ENCODE data around the gene AWAT2.

The AWAT2 gene

DNA sequence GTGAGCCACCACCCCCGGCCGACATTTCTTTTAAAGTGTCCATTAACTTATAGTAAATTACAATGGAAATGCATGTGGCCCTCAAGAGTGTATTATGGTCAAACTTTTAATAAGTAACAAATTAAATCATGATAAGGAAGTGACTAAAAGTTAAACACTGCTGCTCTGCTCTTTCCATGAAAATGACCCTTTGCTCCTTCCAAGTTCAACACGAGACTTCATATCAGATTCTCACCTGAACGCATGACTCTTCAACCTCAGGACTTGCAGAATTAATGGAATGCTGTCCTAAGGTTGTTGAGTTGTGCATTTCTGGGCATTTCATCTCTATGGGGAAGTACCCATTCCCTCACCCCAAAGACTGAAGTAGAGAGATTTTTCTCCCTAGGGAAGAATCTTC is 27.1 kb downstream of the AWAT2 start:
- Histone ChIP-seq H3K9ac (ENCODE audit: low read length) (no peak overlapping the region), H3K4me3 (ENCODE audit: low read length) (no peak overlapping the region), H4K5ac (ENCODE audit: low read length) (no peak overlapping the region), H2BK5ac (ENCODE audit: low read length) (no peak overlapping the region), H3K18ac (ENCODE audit: low read length) (no peak overlapping the region), H4K8ac (ENCODE audit: low read depth, low read length) (no peak overlapping the region), H3K4me1 (ENCODE audit: control insufficient read depth, low read depth, low read length) (no peaks in the 10 kb centered on the region), H3K23ac (ENCODE audit: low read length) (no peak overlapping the region), H3K79me2 (ENCODE audit: control insufficient read depth, insufficient read depth, low read length) (no peaks in the 10 kb centered on the region), H2BK15ac (replicated peaks; ENCODE audit: low read depth) (no peak overlapping the region), H3K79me1 (ENCODE audit: low read length) (no peaks in the 10 kb centered on the region), H3K27ac (ENCODE audit: low read depth, low read length) (no peak overlapping the region), H2BK120ac (ENCODE audit: low read depth, low read length) (no peak overlapping the region), H3K27me3 (ENCODE audit: insufficient read depth, low read length, poor library complexity) (no peaks in the 10 kb centered on the region), H3K4ac (ENCODE audit: low read depth, low read length) (no peak overlapping the region), H2AK5ac (ENCODE audit: low read length) (no peak overlapping the region), H3K4me2 (ENCODE audit: low read length) (no peak overlapping the region), H3K56ac (ENCODE audit: low read length) (no peak overlapping the region), H3K36me3 (ENCODE audit: control insufficient read depth, insufficient read depth, low read length) (no peaks in the 10 kb centered on the region)
- WGBS (ENCODE audit: extremely low coverage, insufficient coverage, low lambda C conversion rate): no CpG with 5 or more reads among the region's 4 CpGs
- DNase-seq: no peak

DNA sequence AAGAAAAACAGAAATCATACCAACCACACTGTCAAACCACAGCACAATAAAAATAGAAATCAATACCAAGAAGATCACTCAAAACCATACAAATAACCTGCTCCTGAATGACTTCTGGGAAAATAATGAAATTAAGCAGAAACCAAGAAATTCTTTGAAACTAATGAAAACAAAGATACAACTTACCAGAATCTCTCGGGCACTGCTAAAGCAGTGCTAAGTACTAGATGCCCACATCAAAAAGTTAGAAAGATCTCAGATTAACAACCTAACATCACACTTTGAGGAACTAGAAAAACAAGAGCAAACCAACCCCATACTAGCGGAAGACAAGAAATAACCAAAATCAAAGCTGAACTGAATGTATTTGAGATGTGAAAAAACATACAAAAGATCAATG is 33.2 kb downstream of the AWAT2 start:
- Histone ChIP-seq H3K23ac (ENCODE audit: low read length) (no peak overlapping the region), H2BK15ac (replicated peaks; ENCODE audit: low read depth) (no peak overlapping the region), H2BK120ac (ENCODE audit: low read depth, low read length) (no peak overlapping the region), H2BK5ac (ENCODE audit: low read length) (no peak overlapping the region), H4K5ac (ENCODE audit: low read length) (no peak overlapping the region), H3K56ac (ENCODE audit: low read length) (no peak overlapping the region), H3K27me3 (ENCODE audit: insufficient read depth, low read length, poor library complexity) (no peaks in the 10 kb centered on the region), H3K79me1 (ENCODE audit: low read length) (no peaks in the 10 kb centered on the region), H3K79me2 (ENCODE audit: control insufficient read depth, insufficient read depth, low read length) (no peaks in the 10 kb centered on the region), H2AK5ac (ENCODE audit: low read length) (no peak overlapping the region), H3K4me2 (ENCODE audit: low read length) (no peak overlapping the region), H3K27ac (ENCODE audit: low read depth, low read length) (no peak overlapping the region), H3K4me1 (ENCODE audit: control insufficient read depth, low read depth, low read length) (no peaks in the 10 kb centered on the region), H3K9ac (ENCODE audit: low read length) (no peak overlapping the region), H3K36me3 (ENCODE audit: control insufficient read depth, insufficient read depth, low read length) (no peaks in the 10 kb centered on the region), H3K4ac (ENCODE audit: low read depth, low read length) (no peak overlapping the region), H3K18ac (ENCODE audit: low read length) (no peak overlapping the region), H4K8ac (ENCODE audit: low read depth, low read length) (no peak overlapping the region), H3K4me3 (ENCODE audit: low read length) (no peak overlapping the region)
- WGBS (ENCODE audit: extremely low coverage, insufficient coverage, low lambda C conversion rate): no CpG with 5 or more reads among the region's 2 CpGs
- no peak for DNase-seq

DNA sequence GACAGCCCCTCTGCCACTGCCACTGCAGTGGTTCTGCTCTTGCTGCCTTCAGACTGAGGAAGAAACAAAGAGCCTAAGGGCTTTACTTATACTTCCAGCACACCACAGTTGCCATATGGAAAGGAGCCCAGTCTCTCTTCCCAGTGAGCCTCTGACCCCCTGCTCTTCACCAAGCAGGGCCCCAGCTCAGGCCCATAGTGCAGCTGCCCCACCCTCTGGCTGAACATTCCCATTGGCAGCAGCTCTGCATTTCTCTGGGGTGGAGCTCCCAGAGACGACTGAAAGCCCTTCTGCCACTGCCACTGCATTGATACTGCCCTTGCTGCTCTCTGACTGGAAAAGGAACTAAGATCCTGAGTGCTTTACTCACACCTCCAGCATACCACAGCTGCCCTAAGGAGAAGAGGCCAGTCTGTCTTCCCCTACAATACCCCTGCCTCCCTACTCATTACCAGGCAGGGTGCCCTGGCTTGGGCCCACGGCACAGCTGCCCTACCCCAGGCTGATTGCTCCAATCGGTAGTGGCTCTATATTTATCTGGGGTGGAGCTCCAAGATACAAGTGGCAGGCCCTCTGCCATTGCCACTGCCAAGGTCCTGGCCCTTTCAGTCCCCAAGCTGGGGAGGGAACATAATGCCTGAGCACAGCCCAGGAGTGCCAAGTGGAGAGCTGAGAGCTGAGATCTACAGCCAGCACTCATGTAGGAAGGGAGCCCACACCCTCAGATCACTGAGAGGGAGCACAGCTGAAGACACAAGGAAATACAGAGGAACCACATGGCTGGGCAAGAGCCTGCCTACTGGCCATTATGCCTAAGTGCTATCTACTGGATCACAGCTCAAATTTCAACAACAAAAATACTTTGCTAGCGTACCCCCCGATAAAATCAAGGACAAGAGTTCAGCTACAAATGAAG is 36.0 kb downstream of the AWAT2 start:
- peak; percentile 8 for DNase-seq
- Histone ChIP-seq H3K4me2 (ENCODE audit: low read length) (no peak overlapping the region), H3K27me3 (ENCODE audit: insufficient read depth, low read length, poor library complexity) (no peaks in the 10 kb centered on the region), H3K9ac (ENCODE audit: low read length) (no peak overlapping the region), H3K4me3 (ENCODE audit: low read length) (no peak overlapping the region), H2AK5ac (ENCODE audit: low read length) (no peak overlapping the region), H2BK15ac (replicated peaks; ENCODE audit: low read depth) (no peak overlapping the region), H3K4me1 (ENCODE audit: control insufficient read depth, low read depth, low read length) (no peaks in the 10 kb centered on the region), H3K4ac (ENCODE audit: low read depth, low read length) (no peak overlapping the region), H3K18ac (ENCODE audit: low read length) (no peak overlapping the region), H2BK120ac (ENCODE audit: low read depth, low read length) (no peak overlapping the region), H3K56ac (ENCODE audit: low read length) (no peak overlapping the region), H4K5ac (ENCODE audit: low read length) (no peak overlapping the region), H3K79me2 (ENCODE audit: control insufficient read depth, insufficient read depth, low read length) (no peaks in the 10 kb centered on the region), H3K27ac (ENCODE audit: low read depth, low read length) (no peak overlapping the region), H3K36me3 (ENCODE audit: control insufficient read depth, insufficient read depth, low read length) (no peaks in the 10 kb centered on the region), H3K79me1 (ENCODE audit: low read length) (no peaks in the 10 kb centered on the region), H2BK5ac (ENCODE audit: low read length) (no peak overlapping the region), H4K8ac (ENCODE audit: low read depth, low read length) (no peak overlapping the region), H3K23ac (ENCODE audit: low read length) (no peak overlapping the region)
- WGBS (ENCODE audit: extremely low coverage, insufficient coverage, low lambda C conversion rate): no CpG with 5 or more reads among the region's 5 CpGs

DNA sequence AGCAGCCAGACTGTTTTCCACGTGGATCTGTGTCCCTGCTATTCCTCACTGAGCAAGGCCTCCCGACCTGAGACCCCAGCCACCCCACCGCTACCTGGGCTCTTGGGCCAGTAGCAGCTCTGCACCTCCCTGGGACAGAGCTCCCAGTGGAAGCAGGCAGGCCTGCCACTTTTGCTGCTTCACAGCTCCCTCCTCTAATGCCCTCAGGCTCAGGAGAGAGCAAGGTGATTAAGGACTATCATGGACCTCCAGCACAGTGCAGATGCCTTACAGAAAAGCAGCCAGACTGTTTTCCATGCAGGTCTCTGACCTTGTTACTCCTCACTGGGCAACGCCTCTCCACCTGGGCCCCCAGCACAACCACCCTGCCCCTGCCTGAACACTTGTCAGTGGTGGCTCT is 37.0 kb downstream of the AWAT2 start:
- H3K23ac ChIP-seq (ENCODE audit: low read length): no peak overlapping the region
- H3K4ac ChIP-seq (ENCODE audit: low read depth, low read length): no peak overlapping the region
- H3K4me3 ChIP-seq (ENCODE audit: low read length): no peak overlapping the region
- H4K5ac ChIP-seq (ENCODE audit: low read length): no peak overlapping the region
- H3K9ac ChIP-seq (ENCODE audit: low read length): no peak overlapping the region
- no peak overlapping the region for H3K27ac ChIP-seq (ENCODE audit: low read depth, low read length)
- H3K4me1 ChIP-seq (ENCODE audit: control insufficient read depth, low read depth, low read length): no peaks in the 10 kb centered on the region
- H3K27me3 ChIP-seq (ENCODE audit: insufficient read depth, low read length, poor library complexity): no peaks in the 10 kb centered on the region
- H2AK5ac ChIP-seq (ENCODE audit: low read length): no peak overlapping the region
- no peak overlapping the region for H3K56ac ChIP-seq (ENCODE audit: low read length)
- H2BK120ac ChIP-seq (ENCODE audit: low read depth, low read length): no peak overlapping the region
- no peak overlapping the region for H3K4me2 ChIP-seq (ENCODE audit: low read length)
- no peak overlapping the region for H2BK5ac ChIP-seq (ENCODE audit: low read length)
- H2BK15ac ChIP-seq (replicated peaks; ENCODE audit: low read depth): no peak overlapping the region
- DNase-seq: peak; percentile 50
- H4K8ac ChIP-seq (ENCODE audit: low read depth, low read length): no peak overlapping the region
- no peak overlapping the region for H3K18ac ChIP-seq (ENCODE audit: low read length)
- WGBS (ENCODE audit: extremely low coverage, insufficient coverage, low lambda C conversion rate): no CpG with 5 or more reads among the region's 4 CpGs
- no peaks in the 10 kb centered on the region for H3K36me3 ChIP-seq (ENCODE audit: control insufficient read depth, insufficient read depth, low read length)
- no peaks in the 10 kb centered on the region for H3K79me1 ChIP-seq (ENCODE audit: low read length)
- no peaks in the 10 kb centered on the region for H3K79me2 ChIP-seq (ENCODE audit: control insufficient read depth, insufficient read depth, low read length)

GRCh38 chrX:70009970-70010369 is 39.8 kb downstream of the AWAT2 start:
- H3K27me3 ChIP-seq (ENCODE audit: insufficient read depth, low read length, poor library complexity): no peaks in the 10 kb centered on the region
- H3K4me3 ChIP-seq (ENCODE audit: low read length): no peak overlapping the region
- H2AK5ac ChIP-seq (ENCODE audit: low read length): no peak overlapping the region
- H3K9ac ChIP-seq (ENCODE audit: low read length): no peak overlapping the region
- H3K27ac ChIP-seq (ENCODE audit: low read depth, low read length): no peak overlapping the region
- no peak overlapping the region for H2BK120ac ChIP-seq (ENCODE audit: low read depth, low read length)
- H3K36me3 ChIP-seq (ENCODE audit: control insufficient read depth, insufficient read depth, low read length): no peaks in the 10 kb centered on the region
- WGBS (ENCODE audit: extremely low coverage, insufficient coverage, low lambda C conversion rate): no CpG with 5 or more reads among the region's 2 CpGs
- H4K5ac ChIP-seq (ENCODE audit: low read length): no peak overlapping the region
- H3K79me2 ChIP-seq (ENCODE audit: control insufficient read depth, insufficient read depth, low read length): no peaks in the 10 kb centered on the region
- H3K4me1 ChIP-seq (ENCODE audit: control insufficient read depth, low read depth, low read length): no peaks in the 10 kb centered on the region
- H3K56ac ChIP-seq (ENCODE audit: low read length): no peak overlapping the region
- no peak overlapping the region for H2BK15ac ChIP-seq (replicated peaks; ENCODE audit: low read depth)
- DNase-seq: no peak
- H3K79me1 ChIP-seq (ENCODE audit: low read length): no peaks in the 10 kb centered on the region
- no peak overlapping the region for H3K4me2 ChIP-seq (ENCODE audit: low read length)
- no peak overlapping the region for H3K4ac ChIP-seq (ENCODE audit: low read depth, low read length)
- H3K23ac ChIP-seq (ENCODE audit: low read length): no peak overlapping the region
- no peak overlapping the region for H4K8ac ChIP-seq (ENCODE audit: low read depth, low read length)
- H3K18ac ChIP-seq (ENCODE audit: low read length): no peak overlapping the region
- no peak overlapping the region for H2BK5ac ChIP-seq (ENCODE audit: low read length)

DNA sequence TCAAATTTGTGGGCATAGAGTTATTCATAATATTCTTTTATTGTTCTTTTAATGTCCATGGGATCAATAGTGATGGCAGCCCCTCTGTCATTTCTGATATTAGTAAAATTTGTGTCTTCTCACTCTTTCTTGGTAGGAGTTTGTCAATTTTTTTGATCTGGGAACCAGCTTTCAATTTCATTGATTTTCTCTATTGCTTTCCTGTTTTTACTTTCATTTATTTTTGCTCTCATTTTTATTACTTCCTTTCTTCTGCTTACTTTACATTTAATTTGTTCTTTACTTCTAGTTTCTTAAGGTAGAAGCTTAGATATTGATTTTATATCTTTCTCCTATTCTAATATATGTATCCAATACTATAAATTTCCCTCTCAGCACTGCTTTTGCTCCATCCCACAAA is 40.7 kb downstream of the AWAT2 start:
- no peak overlapping the region for H3K9ac ChIP-seq (ENCODE audit: low read length)
- H4K8ac ChIP-seq (ENCODE audit: low read depth, low read length): no peak overlapping the region
- H3K4ac ChIP-seq (ENCODE audit: low read depth, low read length): no peak overlapping the region
- no peaks in the 10 kb centered on the region for H3K4me1 ChIP-seq (ENCODE audit: control insufficient read depth, low read depth, low read length)
- DNase-seq: no peak
- H2BK5ac ChIP-seq (ENCODE audit: low read length): no peak overlapping the region
- H3K79me1 ChIP-seq (ENCODE audit: low read length): no peaks in the 10 kb centered on the region
- H3K4me2 ChIP-seq (ENCODE audit: low read length): no peak overlapping the region
- no peak overlapping the region for H3K4me3 ChIP-seq (ENCODE audit: low read length)
- no peak overlapping the region for H2BK120ac ChIP-seq (ENCODE audit: low read depth, low read length)
- H4K5ac ChIP-seq (ENCODE audit: low read length): no peak overlapping the region
- no peak overlapping the region for H3K56ac ChIP-seq (ENCODE audit: low read length)
- no peak overlapping the region for H3K23ac ChIP-seq (ENCODE audit: low read length)
- H3K36me3 ChIP-seq (ENCODE audit: control insufficient read depth, insufficient read depth, low read length): no peaks in the 10 kb centered on the region
- no peaks in the 10 kb centered on the region for H3K27me3 ChIP-seq (ENCODE audit: insufficient read depth, low read length, poor library complexity)
- H3K79me2 ChIP-seq (ENCODE audit: control insufficient read depth, insufficient read depth, low read length): no peaks in the 10 kb centered on the region
- no peak overlapping the region for H3K27ac ChIP-seq (ENCODE audit: low read depth, low read length)
- H2AK5ac ChIP-seq (ENCODE audit: low read length): no peak overlapping the region
- H3K18ac ChIP-seq (ENCODE audit: low read length): no peak overlapping the region
- H2BK15ac ChIP-seq (replicated peaks; ENCODE audit: low read depth): no peak overlapping the region

Measured in mesendoderm (in vitro differentiated cells).